ENCODE data around the gene ANXA3. TPM values are rescaled to one million over a fixed set of nuclear protein-coding genes. Genes with fewer than 3 reads are reported as not detected.
"Not testable (repeated sequence)": the region's sequence is repeated elsewhere in the genome, so short reads cannot be mapped to it uniquely, and the experiment has no call there.

The ANXA3 gene
- polyA plus RNA-seq, 4 donors, result 17.5 to 96.6 (median 53.3) TPM

DNA sequence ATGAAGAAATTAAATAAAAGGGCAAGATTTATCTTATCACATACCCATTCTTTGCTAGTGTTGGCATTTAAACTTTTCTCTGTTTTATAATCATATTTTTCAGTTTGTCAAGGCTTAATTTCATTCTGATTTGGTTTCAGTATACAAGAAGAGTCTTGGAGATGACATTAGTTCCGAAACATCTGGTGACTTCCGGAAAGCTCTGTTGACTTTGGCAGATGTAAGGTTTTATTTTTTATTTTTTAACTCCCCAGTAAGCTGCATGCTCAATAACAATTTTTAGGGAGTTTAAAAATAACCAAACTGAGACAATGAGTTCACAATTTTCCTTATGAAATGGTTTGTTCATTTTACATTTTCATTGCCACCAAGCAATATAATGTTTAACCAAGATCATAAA is 39.8 kb downstream of the ANXA3 start:
- FAIRE-seq (no peak), DNase-seq (no peak)
- Histone ChIP-seq H3K27ac (ENCODE audit: low read depth in 1 of 3, low read length in 2 of 3) (no peak overlapping the region), H3K9me3 (ENCODE audit: control insufficient read depth in 2 of 2, insufficient read depth in 1 of 2, low read depth in 1 of 2, low read length in 1 of 2) (no peaks in the 10 kb centered on the region), H3K4me3 (ENCODE audit: low read depth in 1 of 3, low read length in 3 of 3) (no peak overlapping the region), H3K27me3 (ENCODE audit: control insufficient read depth in 3 of 3, insufficient read depth in 3 of 3, low read length in 3 of 3) (no peaks in the 10 kb centered on the region), H3K36me3 (ENCODE audit: control insufficient read depth in 3 of 3, insufficient read depth in 2 of 3, low read depth in 1 of 3, low read length in 3 of 3) (peaks cover 0 to 24% (median 0%) of the 10 kb centered on the region in 3 donors), H3K4me1 (ENCODE audit: control insufficient read depth in 3 of 3, insufficient read depth in 2 of 3, low read depth in 1 of 3, low read length in 2 of 3) (peaks cover 0 to 22% (median 0%) of the 10 kb centered on the region in 3 donors)
- WGBS, 3 donors, result 63 to 88% (median 83%) methylated on average over 2 of the region's 2 CpGs

GRCh38 chr4:78592088-78592783 is 40.7 kb downstream of the ANXA3 start:
- no peak overlapping the region for H3K4me3 ChIP-seq (ENCODE audit: low read depth in 1 of 3, low read length in 3 of 3)
- FAIRE-seq, result no peak
- WGBS, 3 donors, result 15 to 56% (median 32%) methylated on average over 3 of the region's 3 CpGs
- H3K9me3 ChIP-seq (ENCODE audit: control insufficient read depth in 2 of 2, insufficient read depth in 1 of 2, low read depth in 1 of 2, low read length in 1 of 2), result no peaks in the 10 kb centered on the region
- H3K27ac ChIP-seq (ENCODE audit: low read depth in 1 of 3, low read length in 2 of 3), result no peak overlapping the region
- peak; percentile 22 to 58 for DNase-seq
- H3K36me3 ChIP-seq (ENCODE audit: control insufficient read depth in 3 of 3, insufficient read depth in 2 of 3, low read depth in 1 of 3, low read length in 3 of 3), result peaks cover 0 to 22% (median 0%) of the 10 kb centered on the region in 3 donors
- H3K4me1 ChIP-seq (ENCODE audit: control insufficient read depth in 3 of 3, insufficient read depth in 2 of 3, low read depth in 1 of 3, low read length in 2 of 3), result peaks cover 0 to 25% (median 0%) of the 10 kb centered on the region in 3 donors
- no peaks in the 10 kb centered on the region for H3K27me3 ChIP-seq (ENCODE audit: control insufficient read depth in 3 of 3, insufficient read depth in 3 of 3, low read length in 3 of 3)

GRCh38 chr4:78596111-78596742 is 44.7 kb downstream of the ANXA3 start:
- peak; percentile 57 to 88 for DNase-seq
- H3K4me1 ChIP-seq (ENCODE audit: control insufficient read depth in 3 of 3, insufficient read depth in 2 of 3, low read depth in 1 of 3, low read length in 2 of 3), result peaks cover 0 to 21% (median 0%) of the 10 kb centered on the region in 3 donors
- peak overlapping the region in 2 of 3 donors; percentile 32 to 40 for H3K27ac ChIP-seq (ENCODE audit: low read depth in 1 of 3, low read length in 2 of 3)
- no peak overlapping the region for H3K4me3 ChIP-seq (ENCODE audit: low read depth in 1 of 3, low read length in 3 of 3)
- H3K9me3 ChIP-seq (ENCODE audit: control insufficient read depth in 2 of 2, insufficient read depth in 1 of 2, low read depth in 1 of 2, low read length in 1 of 2), result no peaks in the 10 kb centered on the region
- WGBS, 3 donors, result 27 to 64% (median 55%) methylated on average over 3 of the region's 3 CpGs
- no peak for FAIRE-seq
- no peaks in the 10 kb centered on the region for H3K27me3 ChIP-seq (ENCODE audit: control insufficient read depth in 3 of 3, insufficient read depth in 3 of 3, low read length in 3 of 3)
- H3K36me3 ChIP-seq (ENCODE audit: control insufficient read depth in 3 of 3, insufficient read depth in 2 of 3, low read depth in 1 of 3, low read length in 3 of 3), result peaks cover 0 to 32% (median 0%) of the 10 kb centered on the region in 3 donors

GRCh38 chr4:78598431-78598830 is 46.9 kb downstream of the ANXA3 start:
- not testable (repeated sequence) for H3K9me3 ChIP-seq (ENCODE audit: control insufficient read depth in 2 of 2, insufficient read depth in 1 of 2, low read depth in 1 of 2, low read length in 1 of 2); FAIRE-seq; H3K27ac ChIP-seq (ENCODE audit: low read depth in 1 of 3, low read length in 2 of 3); H3K27me3 ChIP-seq (ENCODE audit: control insufficient read depth in 3 of 3, insufficient read depth in 3 of 3, low read length in 3 of 3); DNase-seq; H3K4me3 ChIP-seq (ENCODE audit: low read depth in 1 of 3, low read length in 3 of 3)
- 94 to 95% (median 95%) methylated on average over 10 of the region's 10 CpGs for WGBS, 3 donors
- Histone ChIP-seq H3K4me1 (ENCODE audit: control insufficient read depth in 3 of 3, insufficient read depth in 2 of 3, low read depth in 1 of 3, low read length in 2 of 3) (peaks cover 0 to 18% (median 0%) of the 10 kb centered on the region in 3 donors), H3K36me3 (ENCODE audit: control insufficient read depth in 3 of 3, insufficient read depth in 2 of 3, low read depth in 1 of 3, low read length in 3 of 3) (peaks cover 0 to 37% (median 0%) of the 10 kb centered on the region in 3 donors)

DNA sequence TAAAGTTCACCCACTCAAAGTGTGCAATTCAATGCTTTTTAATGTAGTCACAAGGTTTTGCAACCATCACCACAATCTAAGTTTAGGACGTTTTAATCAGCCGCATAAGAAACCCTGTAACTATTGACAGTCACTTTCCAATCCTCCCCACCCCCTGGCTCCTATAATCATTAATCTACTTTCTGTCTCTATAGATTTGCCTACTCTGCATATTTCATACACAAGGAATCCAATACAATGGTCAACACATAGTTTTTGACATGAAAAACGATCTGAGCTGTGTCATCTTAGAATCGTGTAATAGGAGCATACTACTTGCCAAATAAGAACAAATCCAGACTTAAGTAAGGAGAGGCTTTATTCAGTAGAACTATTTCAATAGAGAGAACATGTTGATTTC is 47.6 kb downstream of the ANXA3 start:
- H3K9me3 ChIP-seq (ENCODE audit: control insufficient read depth in 2 of 2, insufficient read depth in 1 of 2, low read depth in 1 of 2, low read length in 1 of 2), result no peaks in the 10 kb centered on the region
- H3K27ac ChIP-seq (ENCODE audit: low read depth in 1 of 3, low read length in 2 of 3), result no peak overlapping the region
- no peaks in the 10 kb centered on the region for H3K27me3 ChIP-seq (ENCODE audit: control insufficient read depth in 3 of 3, insufficient read depth in 3 of 3, low read length in 3 of 3)
- WGBS, 3 donors, result 86 to 90% (median 89%) methylated on average over 4 of the region's 4 CpGs
- DNase-seq, result no peak
- H3K4me1 ChIP-seq (ENCODE audit: control insufficient read depth in 3 of 3, insufficient read depth in 2 of 3, low read depth in 1 of 3, low read length in 2 of 3), result peaks cover 0 to 18% (median 0%) of the 10 kb centered on the region in 3 donors
- FAIRE-seq, result no peak
- H3K36me3 ChIP-seq (ENCODE audit: control insufficient read depth in 3 of 3, insufficient read depth in 2 of 3, low read depth in 1 of 3, low read length in 3 of 3), result peaks cover 0 to 35% (median 0%) of the 10 kb centered on the region in 3 donors
- H3K4me3 ChIP-seq (ENCODE audit: low read depth in 1 of 3, low read length in 3 of 3), result no peak overlapping the region

DNA sequence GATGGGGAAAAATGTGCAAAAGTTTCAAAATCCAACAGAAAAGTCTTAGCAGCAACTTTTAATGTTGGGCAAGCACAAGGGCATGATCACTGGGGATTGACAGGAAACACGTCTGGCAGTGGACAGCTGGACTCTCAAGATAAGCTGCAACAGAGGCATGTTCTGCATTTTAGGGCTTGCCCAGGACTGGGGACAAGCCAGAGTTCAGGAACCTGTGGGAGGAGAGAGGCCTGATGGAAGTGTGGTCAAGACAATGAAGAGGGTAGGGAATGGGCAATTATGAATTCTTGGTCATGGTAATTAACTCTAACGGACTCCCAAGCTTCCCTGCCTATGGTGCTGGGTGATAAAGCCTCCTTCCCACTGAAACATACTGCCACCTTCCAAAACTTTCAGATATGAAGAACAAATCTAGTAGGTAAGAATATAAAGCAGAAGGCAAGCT is 48.4 kb downstream of the ANXA3 start:
- H3K4me1 ChIP-seq (ENCODE audit: control insufficient read depth in 3 of 3, insufficient read depth in 2 of 3, low read depth in 1 of 3, low read length in 2 of 3), result peaks cover 0 to 17% (median 0%) of the 10 kb centered on the region in 3 donors
- no peaks in the 10 kb centered on the region for H3K9me3 ChIP-seq (ENCODE audit: control insufficient read depth in 2 of 2, insufficient read depth in 1 of 2, low read depth in 1 of 2, low read length in 1 of 2)
- no peak overlapping the region for H3K27ac ChIP-seq (ENCODE audit: low read depth in 1 of 3, low read length in 2 of 3)
- H3K27me3 ChIP-seq (ENCODE audit: control insufficient read depth in 3 of 3, insufficient read depth in 3 of 3, low read length in 3 of 3), result no peaks in the 10 kb centered on the region
- FAIRE-seq (no peak), DNase-seq (no peak)
- no peak overlapping the region for H3K4me3 ChIP-seq (ENCODE audit: low read depth in 1 of 3, low read length in 3 of 3)
- H3K36me3 ChIP-seq (ENCODE audit: control insufficient read depth in 3 of 3, insufficient read depth in 2 of 3, low read depth in 1 of 3, low read length in 3 of 3), result peaks cover 0 to 32% (median 0%) of the 10 kb centered on the region in 3 donors
- WGBS, 3 donors, result 68 to 81% (median 76%) methylated on average over 2 of the region's 2 CpGs

DNA sequence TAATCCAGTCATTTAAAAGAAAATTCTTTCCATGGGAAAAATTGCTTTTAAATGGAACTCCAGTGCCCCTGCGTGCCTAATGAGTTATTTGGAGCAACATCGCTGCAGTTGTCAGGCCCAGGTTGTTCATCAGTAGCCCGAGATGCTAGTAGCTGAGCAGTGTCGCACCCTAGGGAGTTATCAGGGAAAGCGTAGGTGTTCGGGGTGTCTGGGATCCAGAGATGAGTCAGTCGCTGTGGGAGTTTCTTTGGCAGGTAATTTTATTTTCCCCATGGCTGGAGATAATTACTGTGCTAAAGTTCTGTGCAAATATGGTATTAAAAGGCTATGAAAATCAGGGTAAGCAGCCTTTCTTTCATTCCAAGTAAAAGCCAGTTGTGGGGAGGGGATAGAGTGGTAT is 49.4 kb downstream of the ANXA3 start:
- no peak for FAIRE-seq

DNA sequence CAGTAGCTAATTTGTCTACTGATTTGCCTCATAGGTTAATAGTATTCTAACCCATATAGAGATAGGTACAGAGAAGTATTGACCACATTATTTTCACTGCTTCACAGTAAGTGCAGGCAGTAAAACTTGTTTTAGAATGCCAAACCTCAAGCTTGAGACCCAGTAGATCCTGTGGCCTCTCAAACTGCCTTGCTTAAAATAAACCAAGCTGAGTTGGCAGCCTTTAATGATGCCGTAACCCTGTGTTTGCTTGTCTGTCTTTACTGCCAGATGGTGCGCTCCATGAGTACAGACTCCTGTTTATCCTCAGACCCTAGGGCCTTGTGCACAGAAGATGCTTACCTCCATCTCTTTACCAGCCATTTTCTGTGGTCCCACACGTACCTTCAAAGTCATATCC is 50.8 kb downstream of the ANXA3 start:
- no peaks in the 10 kb centered on the region for H3K4me1 ChIP-seq (ENCODE audit: control insufficient read depth in 3 of 3, insufficient read depth in 2 of 3, low read depth in 1 of 3, low read length in 2 of 3)
- WGBS, 3 donors, result 85 to 95% (median 85%) methylated on average over 3 of the region's 3 CpGs
- no peaks in the 10 kb centered on the region for H3K27me3 ChIP-seq (ENCODE audit: control insufficient read depth in 3 of 3, insufficient read depth in 3 of 3, low read length in 3 of 3)
- no peak for DNase-seq
- no peak overlapping the region for H3K4me3 ChIP-seq (ENCODE audit: low read depth in 1 of 3, low read length in 3 of 3)
- FAIRE-seq, result no peak
- peaks cover 0 to 40% (median 0%) of the 10 kb centered on the region in 3 donors for H3K36me3 ChIP-seq (ENCODE audit: control insufficient read depth in 3 of 3, insufficient read depth in 2 of 3, low read depth in 1 of 3, low read length in 3 of 3)
- H3K27ac ChIP-seq (ENCODE audit: low read depth in 1 of 3, low read length in 2 of 3), result no peak overlapping the region
- H3K9me3 ChIP-seq (ENCODE audit: control insufficient read depth in 2 of 2, insufficient read depth in 1 of 2, low read depth in 1 of 2, low read length in 1 of 2), result no peaks in the 10 kb centered on the region

More for the DNA sequence above, 49.4 kb downstream of the ANXA3 start:
- H3K27me3 ChIP-seq (ENCODE audit: control insufficient read depth in 3 of 3, insufficient read depth in 3 of 3, low read length in 3 of 3), result no peaks in the 10 kb centered on the region
- H3K27ac ChIP-seq (ENCODE audit: low read depth in 1 of 3, low read length in 2 of 3), result no peak overlapping the region
- DNase-seq, result peak in 1 of 2 donors; percentile 22
- H3K9me3 ChIP-seq (ENCODE audit: control insufficient read depth in 2 of 2, insufficient read depth in 1 of 2, low read depth in 1 of 2, low read length in 1 of 2), result no peaks in the 10 kb centered on the region
- H3K4me1 ChIP-seq (ENCODE audit: control insufficient read depth in 3 of 3, insufficient read depth in 2 of 3, low read depth in 1 of 3, low read length in 2 of 3), result peaks cover 0 to 7% (median 0%) of the 10 kb centered on the region in 3 donors
- 52 to 72% (median 64%) methylated on average over 7 of the region's 7 CpGs for WGBS, 3 donors
- H3K4me3 ChIP-seq (ENCODE audit: low read depth in 1 of 3, low read length in 3 of 3), result no peak overlapping the region
- peaks cover 0 to 37% (median 0%) of the 10 kb centered on the region in 3 donors for H3K36me3 ChIP-seq (ENCODE audit: control insufficient read depth in 3 of 3, insufficient read depth in 2 of 3, low read depth in 1 of 3, low read length in 3 of 3)
